Right ventricle myocardium inferior (tissue), 1 donor: ENCODE results near the gene ANKRD6. TPM values are rescaled to one million over a fixed set of nuclear protein-coding genes. Genes with fewer than 3 reads are reported as not detected.
"Not testable (repeated sequence)": the region's sequence is repeated elsewhere in the genome, so short reads cannot be mapped to it uniquely, and the experiment has no call there.

Experiments used
- ATAC-seq: fragments of 200-7000 bp; cut with Tn5 transposase; one replicate; pipeline ENCODE4 v1.9.1; 2020; ENCODE audit warnings: mild to moderate bottlenecking, moderate library complexity
- DNase-seq: peaks from one replicate; pipeline ENCODE4 v3.0.0; 2021; ENCODE audit errors: missing footprints
- intact Hi-C: fragments of 100-400 bp; cut with DNase I; formaldehyde crosslinking; loops from one replicate; pipeline ENCODE4 v1.11.0; 2022
- total RNA-seq: library from RNA; stranded (reverse); fragmentation: NEBNext Ultra II Directional; extraction: Animal tissue kit (Norgen Biotek cat#: 25700); gene quantifications from one replicate; pipeline ENCODE4 v1.2.1, GENCODE V29; 2021
- donor health status: DM: no; HTN: yes; CAD: no; lungs with severe emphysema.

The ANKRD6 gene
- total RNA-seq, 1 donor from 2014 or later: 17.0 TPM

DNA sequence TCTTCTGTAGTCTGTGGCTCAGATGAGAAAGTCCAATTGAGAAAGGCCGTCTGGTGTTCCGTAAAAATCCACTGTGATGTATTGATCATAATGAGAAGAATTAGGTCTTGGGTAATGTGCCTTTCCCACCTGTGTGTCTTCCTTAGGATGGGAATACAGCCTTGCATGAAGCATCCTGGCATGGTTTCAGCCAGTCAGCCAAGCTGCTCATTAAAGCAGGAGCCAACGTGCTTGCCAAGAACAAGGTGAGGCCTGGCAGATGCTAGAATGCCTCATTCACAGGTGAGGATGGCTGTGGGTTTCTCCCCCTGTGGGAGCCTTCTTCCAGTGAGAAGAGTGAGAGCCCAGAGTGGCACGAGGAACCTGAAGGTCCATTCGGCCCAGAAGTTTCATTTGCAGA is 172.9 kb downstream of the ANKRD6 start:
- DNase-seq (no peak), ATAC-seq (no peak)
- intact Hi-C loops: no loop called here

- ATAC-seq: peak; percentile 68
- intact Hi-C loops: loop anchor here (1.0 kb wide), 1 partner anchor 177 kb away; the partner anchor contains the start of gene ANKRD6
- peak; percentile 91 for DNase-seq
Observed at GRCh38 chr6:89610149-89610642, 177.2 kb downstream of the ANKRD6 start.

DNA sequence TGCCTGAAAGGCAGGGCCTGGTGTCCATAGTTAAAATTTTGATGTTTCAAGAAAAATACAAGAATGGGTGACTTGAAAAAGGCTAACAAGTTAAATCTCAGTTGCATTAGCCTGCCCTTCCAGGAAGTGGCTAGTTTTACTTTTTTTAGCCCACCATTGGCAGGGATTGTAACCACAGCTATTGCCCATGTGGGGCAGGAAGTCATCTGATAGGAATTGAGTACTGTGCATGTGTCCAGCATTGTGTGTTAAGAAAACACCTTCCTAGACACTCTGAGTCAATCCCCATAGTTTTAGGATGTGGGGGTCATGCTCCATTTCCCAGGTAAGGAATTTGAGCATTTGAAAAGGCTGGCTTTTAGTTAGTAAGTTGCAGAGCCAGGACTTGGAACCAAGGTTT is 178.7 kb downstream of the ANKRD6 start:
- intact Hi-C loops: no loop called here
- ATAC-seq (no peak), DNase-seq (no peak)

GRCh38 chr6:89612121-89612520 is 179.2 kb downstream of the ANKRD6 start:
- intact Hi-C loops: no loop called here
- ATAC-seq: no peak

GRCh38 chr6:89613790-89614189 is 180.8 kb downstream of the ANKRD6 start:
- DNase-seq (no peak), ATAC-seq (no peak)
- intact Hi-C loops: no loop called here

More at GRCh38 chr6:89612121-89612520, 179.2 kb downstream of the ANKRD6 start:
- no peak for DNase-seq

GRCh38 chr6:89615882-89616281 is 182.9 kb downstream of the ANKRD6 start:
- DNase-seq (no peak), ATAC-seq (no peak)
- intact Hi-C loops: no loop called here

GRCh38 chr6:89616531-89616930 is 183.6 kb downstream of the ANKRD6 start:
- DNase-seq: no peak
- intact Hi-C loops: no loop called here
- ATAC-seq: no peak

DNA sequence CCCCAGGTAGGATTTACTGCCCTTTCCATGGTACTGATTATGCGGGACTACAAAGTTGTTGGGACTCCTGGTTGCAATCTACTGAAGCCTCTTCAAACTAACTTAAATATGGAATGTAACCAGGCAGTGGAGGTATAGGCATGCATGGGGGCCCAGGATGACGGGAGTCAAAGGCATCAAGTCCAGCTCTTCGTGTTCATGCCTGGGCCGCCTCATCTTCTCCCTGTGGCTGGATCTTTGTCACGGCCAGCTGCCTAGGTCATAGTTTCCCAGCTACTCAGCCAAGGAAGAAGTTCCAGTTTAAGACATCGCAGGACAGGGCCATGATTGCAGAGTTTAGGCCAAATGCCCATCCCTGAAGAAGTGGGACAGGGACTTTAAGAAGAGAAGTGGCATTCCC is 185.1 kb downstream of the ANKRD6 start:
- DNase-seq: no peak
- intact Hi-C loops: no loop called here
- no peak for ATAC-seq

DNA sequence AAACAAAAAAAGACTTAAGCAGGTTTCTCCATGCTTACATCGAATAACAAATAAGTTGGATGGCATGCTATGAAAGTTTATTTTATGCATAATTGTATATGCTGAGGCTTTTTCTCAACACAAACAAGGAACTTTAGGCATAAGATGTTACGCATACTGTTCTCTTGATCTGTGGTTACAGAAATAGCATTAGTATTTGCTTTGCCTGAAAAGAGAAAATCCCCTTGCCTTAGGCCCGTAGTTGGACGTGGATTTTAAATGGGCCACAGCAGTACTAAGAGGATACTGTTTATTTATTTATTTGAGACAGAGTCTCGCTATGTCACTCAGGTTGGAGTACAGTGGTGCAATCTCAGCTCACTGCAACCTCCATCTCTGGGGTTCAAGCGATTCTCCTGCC is 186.6 kb downstream of the ANKRD6 start:
- intact Hi-C loops: no loop called here
- DNase-seq (no peak), ATAC-seq (no peak)

DNA sequence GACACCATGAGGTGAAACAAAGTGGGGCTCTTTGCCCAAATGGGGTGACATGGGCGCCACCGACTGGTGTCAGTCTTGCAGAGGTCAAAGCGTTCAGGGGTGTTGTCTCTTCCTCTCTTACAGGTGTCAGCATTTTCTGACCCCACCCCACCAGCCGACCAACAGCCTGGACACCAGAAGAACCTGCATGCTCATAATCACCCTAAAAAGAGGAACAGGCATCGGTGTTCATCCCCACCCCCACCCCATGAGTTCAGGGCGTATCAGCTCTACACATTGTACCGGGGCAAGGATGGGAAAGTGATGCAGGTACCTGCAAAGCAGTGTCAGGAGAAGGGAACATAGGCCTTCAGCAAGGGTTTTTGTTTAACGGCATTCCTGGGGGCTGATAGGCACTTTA is 190.8 kb downstream of the ANKRD6 start:
- DNase-seq (no peak), ATAC-seq (no peak)
- intact Hi-C loops: no loop called here

- intact Hi-C loops: no loop called here
- DNase-seq (peak; percentile 74), ATAC-seq (peak; percentile 86)
Observed at GRCh38 chr6:89630488-89630887, 197.5 kb downstream of the ANKRD6 start.

DNA sequence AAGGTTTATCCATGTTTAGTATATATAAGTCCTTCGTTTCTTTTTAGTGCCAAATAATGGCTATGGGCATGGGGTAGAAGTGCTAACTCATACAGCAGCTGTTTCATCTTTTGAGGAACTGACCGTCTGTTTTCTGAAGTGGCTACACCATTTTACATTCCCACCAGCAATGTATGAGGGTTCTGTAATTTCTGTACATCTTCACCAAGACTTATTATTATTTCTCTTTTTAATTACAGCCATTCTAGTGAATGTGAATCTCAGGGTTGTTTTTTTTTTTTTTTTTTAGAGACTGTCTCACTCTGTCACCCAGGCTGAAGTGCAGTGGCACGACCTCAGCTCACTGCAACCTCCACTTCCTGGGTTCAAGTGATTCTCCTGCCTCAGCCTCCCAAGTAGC is 203.5 kb downstream of the ANKRD6 start:
- intact Hi-C loops, ATAC-seq, DNase-seq: not testable (repeated sequence)

GRCh38 chr6:89637960-89638319 is 205.0 kb downstream of the ANKRD6 start:
- intact Hi-C loops: no loop called here
- DNase-seq: no peak
- ATAC-seq: no peak

GRCh38 chr6:89638320-89639195 is 205.6 kb downstream of the ANKRD6 start, which contains the start of gene LYRM2:
Gene LYRM2 (minus strand): TSS chr6:89638747. CDS start chr6:89638716, 31 bp downstream.
- DNase-seq (peak; percentile 97), ATAC-seq (peak; percentile 99)
- intact Hi-C loops: no loop called here

- no peak for ATAC-seq
- DNase-seq: no peak
- intact Hi-C loops: no loop called here
Observed at GRCh38 chr6:89640804-89641203, 207.9 kb downstream of the ANKRD6 start.

DNA sequence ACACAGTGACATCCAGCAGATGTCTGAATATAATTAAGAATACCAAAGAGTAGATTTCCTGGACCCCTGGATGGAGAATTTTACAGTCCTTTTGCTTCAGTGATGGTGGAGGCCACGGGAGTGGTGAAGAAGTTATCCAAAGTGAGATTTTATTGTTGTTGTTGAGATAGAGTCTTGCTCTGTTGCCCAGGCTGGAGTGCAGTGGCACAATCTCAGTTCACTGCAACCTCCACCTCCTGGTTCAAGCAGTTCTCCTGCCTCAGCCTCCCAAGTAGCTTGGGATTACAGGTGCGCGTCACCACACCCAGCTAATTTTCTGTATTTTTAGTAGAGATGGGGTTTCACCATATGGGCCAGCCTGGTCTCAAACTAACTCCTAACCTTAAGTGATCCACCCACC is 208.6 kb downstream of the ANKRD6 start:
- DNase-seq, ATAC-seq, intact Hi-C loops: not testable (repeated sequence)

- intact Hi-C loops: no loop called here
- DNase-seq (no peak), ATAC-seq (no peak)
Observed at GRCh38 chr6:89642956-89643355, 210.0 kb downstream of the ANKRD6 start.

DNA sequence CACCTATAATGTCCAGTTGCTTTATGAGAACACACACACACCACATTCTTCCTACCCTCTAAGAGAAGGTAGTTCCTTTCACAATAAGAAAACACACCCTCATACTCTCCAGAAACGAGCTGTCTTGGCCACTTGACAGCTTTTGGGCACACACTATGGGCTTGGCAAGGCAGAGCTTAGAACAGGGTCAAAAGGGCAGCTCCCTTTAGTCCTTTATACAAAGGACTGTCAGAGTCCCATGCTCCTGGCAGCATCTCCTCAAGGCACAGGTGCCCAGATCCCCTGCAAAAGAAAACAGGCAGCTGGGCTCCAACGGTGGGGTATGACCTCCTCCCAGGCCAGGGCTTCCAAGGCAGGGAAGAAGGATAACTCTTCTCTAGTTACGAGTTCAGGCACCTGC is 210.5 kb downstream of the ANKRD6 start:
- ATAC-seq: peak; percentile 30
- intact Hi-C loops: no loop called here
- DNase-seq: no peak

DNA sequence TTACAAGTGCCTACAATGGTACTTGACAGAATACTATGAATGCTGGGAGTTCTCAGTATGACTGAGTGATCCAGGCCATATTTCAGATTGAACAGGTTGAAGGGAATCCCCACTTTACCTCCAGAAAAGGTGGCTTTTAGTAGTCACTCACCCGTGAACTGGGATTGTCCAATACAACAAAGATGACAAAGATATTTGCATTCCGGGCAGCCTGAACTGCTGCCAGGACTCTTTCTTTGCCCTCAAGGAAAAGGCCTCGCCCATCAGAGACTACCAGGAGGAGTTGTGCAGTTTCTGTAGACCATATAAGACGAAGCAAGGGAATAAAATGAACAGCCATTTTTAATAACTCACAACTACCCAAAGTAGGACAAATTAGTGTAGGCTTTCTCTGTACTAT is 211.9 kb downstream of the ANKRD6 start:
- DNase-seq (no peak), ATAC-seq (no peak)
- intact Hi-C loops: no loop called here

DNA sequence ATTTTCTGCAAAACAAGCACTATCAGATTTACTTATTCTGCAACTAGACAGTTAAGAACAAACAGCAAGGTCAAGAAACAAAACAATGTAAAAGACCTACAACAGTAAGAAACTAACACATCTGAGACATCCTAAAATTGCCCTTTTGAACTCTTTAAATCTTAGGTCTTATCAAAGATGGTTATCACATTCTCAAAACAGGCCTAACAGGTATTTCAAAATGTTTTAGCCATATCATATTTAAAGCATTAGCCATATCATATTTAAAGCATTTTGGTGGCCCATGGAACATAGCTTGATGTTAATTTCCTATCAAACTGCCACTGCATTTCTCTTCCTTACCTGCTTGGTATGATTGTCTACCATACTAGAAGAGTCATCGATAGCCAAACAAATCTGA is 216.7 kb downstream of the ANKRD6 start:
- DNase-seq (no peak), ATAC-seq (no peak)
- intact Hi-C loops: no loop called here
